H9 (cell line): ENCODE results near the gene RRP12. TPM values are rescaled to one million over a fixed set of nuclear protein-coding genes. Genes with fewer than 3 reads are reported as not detected.

Source experiments
- DNase-seq: peaks from one replicate; pipeline ENCODE4 v3.0.0-alpha.2; 2017
- H2AFZ ChIP-seq: one replicate; pipeline ENCODE4 v1.6.1; 2013; ENCODE audit warnings: mild to moderate bottlenecking, low read length, control low read depth, moderate library complexity
- H2AK5ac ChIP-seq: 2 replicates; pipeline ENCODE4 v1.6.1; 2013; ENCODE audit warnings: low read length, control low read depth, mixed read lengths; ENCODE audit not compliant: insufficient read length
- H2BK120ac ChIP-seq: one replicate; pipeline ENCODE4 v1.6.1; 2013; ENCODE audit warnings: low read depth, mild to moderate bottlenecking, low read length, control low read depth, inconsistent platforms; ENCODE audit not compliant: poor library complexity, severe bottlenecking
- H2BK12ac ChIP-seq: 2 replicates; pipeline ENCODE4 v1.6.1; 2013; ENCODE audit warnings: low read length, control low read depth, mixed read lengths, low read depth; ENCODE audit not compliant: insufficient read length
- H2BK15ac ChIP-seq: 2 replicates; pipeline ENCODE4 v1.6.1; 2013; ENCODE audit warnings: low read depth, low read length, control low read depth
- H2BK20ac ChIP-seq: one replicate; pipeline ENCODE4 v1.6.1; 2013; ENCODE audit warnings: low read depth, mild to moderate bottlenecking, low read length, control low read depth, inconsistent platforms; ENCODE audit not compliant: poor library complexity, severe bottlenecking
- H2BK5ac ChIP-seq: 2 replicates; pipeline ENCODE4 v1.6.1; 2013; ENCODE audit warnings: low read length, control low read depth, mixed read lengths; ENCODE audit not compliant: insufficient read length
- H3K14ac ChIP-seq: 2 replicates; pipeline ENCODE4 v1.6.1; 2013; ENCODE audit warnings: low read length, control low read depth; ENCODE audit not compliant: insufficient read depth
- H3K18ac ChIP-seq: 2 replicates; pipeline ENCODE4 v1.6.1; 2013; ENCODE audit warnings: low read depth, mild to moderate bottlenecking, mixed read lengths, low read length, control low read depth; ENCODE audit not compliant: insufficient read length
- H3K23ac ChIP-seq: 2 replicates; pipeline ENCODE4 v1.6.1; 2013; ENCODE audit warnings: low read length, control low read depth, mixed read lengths, low read depth; ENCODE audit not compliant: insufficient read length
- H3K23me2 ChIP-seq: 2 replicates; pipeline ENCODE4 v1.6.1; 2013; ENCODE audit warnings: low read depth, mild to moderate bottlenecking, mixed read lengths, low read length, control low read depth; ENCODE audit not compliant: insufficient read length, poor library complexity, severe bottlenecking
- H3K27ac ChIP-seq: 2 replicates; pipeline ENCODE4 v1.5.1; 2013; ENCODE audit warnings: low read length, control low read depth, mixed read lengths, low read depth; ENCODE audit not compliant: insufficient read length
- H3K27me3 ChIP-seq: 2 replicates; pipeline ENCODE4 v1.6.1; 2013; ENCODE audit warnings: low read length, control low read depth, inconsistent platforms; ENCODE audit not compliant: insufficient read depth
- H3K4ac ChIP-seq: 2 replicates; pipeline ENCODE4 v1.6.1; 2013; ENCODE audit warnings: low read depth, mild to moderate bottlenecking, control low read depth, inconsistent platforms, low read length, moderate library complexity
- H3K4me1 ChIP-seq: 2 replicates; pipeline ENCODE4 v1.6.1; 2013; ENCODE audit warnings: low read length, control low read depth, inconsistent platforms; ENCODE audit not compliant: insufficient read depth
- H3K4me2 ChIP-seq: 2 replicates; pipeline ENCODE4 v1.6.1; 2013; ENCODE audit warnings: low read length, control low read depth, mixed read lengths; ENCODE audit not compliant: insufficient read length, insufficient read depth
- H3K56ac ChIP-seq: 2 replicates; pipeline ENCODE4 v1.6.1; 2013; ENCODE audit warnings: low read depth, mild to moderate bottlenecking, mixed read lengths, low read length, control low read depth; ENCODE audit not compliant: insufficient read length
- H3K79me1 ChIP-seq: 2 replicates; pipeline ENCODE4 v1.6.1; 2013; ENCODE audit warnings: low read depth, mild to moderate bottlenecking, moderate library complexity, low read length, control low read depth, inconsistent platforms; ENCODE audit not compliant: insufficient read depth, poor library complexity, severe bottlenecking
- H3K79me2 ChIP-seq: 2 replicates; pipeline ENCODE4 v1.6.1; 2013; ENCODE audit warnings: low read length, control low read depth, inconsistent platforms; ENCODE audit not compliant: insufficient read depth
- H3K9ac ChIP-seq: 2 replicates; pipeline ENCODE4 v1.6.1; 2013; ENCODE audit warnings: low read length, control low read depth, mixed read lengths; ENCODE audit not compliant: insufficient read length; ENCODE audit errors: extremely low read depth
- H3K9me3 ChIP-seq: one replicate; pipeline ENCODE4 v1.6.1; 2013; ENCODE audit warnings: low read depth, low read length, inconsistent platforms; ENCODE audit not compliant: control insufficient read depth
- H3T11ph ChIP-seq: one replicate; pipeline ENCODE4 v1.6.1; 2013; ENCODE audit warnings: mild to moderate bottlenecking, low read length, control low read depth, inconsistent platforms
- H4K20me1 ChIP-seq: one replicate; pipeline ENCODE4 v1.6.1; 2013; ENCODE audit not compliant: control insufficient read depth, insufficient read length, insufficient read depth
- H4K5ac ChIP-seq: 2 replicates; pipeline ENCODE4 v1.6.1; 2013; ENCODE audit warnings: low read depth, mild to moderate bottlenecking, mixed read lengths, low read length, control low read depth; ENCODE audit not compliant: insufficient read length
- H4K8ac ChIP-seq: replicated peaks from 2 replicates; pipeline ENCODE4 v1.6.1; 2013; ENCODE audit warnings: low read length, control low read depth, mixed read lengths, low read depth; ENCODE audit not compliant: insufficient read length
- H4K91ac ChIP-seq: 2 replicates; pipeline ENCODE4 v1.6.1; 2013; ENCODE audit warnings: low read depth, mild to moderate bottlenecking, moderate library complexity, mixed read lengths, low read length, control low read depth; ENCODE audit not compliant: insufficient read length
- H3K27ac Mint-ChIP-seq, 3 experiments: 2 replicates in 2 of 3; 3 replicates in 1 of 3; pipeline ENCODE4 v1.8.0; 2020 to 2021; ENCODE audit warnings: mixed read lengths in 3 of 3, mild to moderate bottlenecking in 1 of 3, moderate library complexity in 1 of 3
- H3K27me3 Mint-ChIP-seq: 2 replicates; pipeline ENCODE4 v1.8.0; 2021; ENCODE audit warnings: low read depth, mild to moderate bottlenecking, moderate library complexity, mixed read lengths
- H3K36me3 Mint-ChIP-seq, 3 experiments: 2 replicates in 2 of 3; 3 replicates in 1 of 3; pipeline ENCODE4 v1.8.0; 2020 to 2021; ENCODE audit warnings: low read depth in 3 of 3, mixed read lengths in 3 of 3; ENCODE audit not compliant: insufficient read depth in 1 of 3
- H3K4me1 Mint-ChIP-seq, 2 experiments: 2 replicates each; pipeline ENCODE4 v1.8.0; 2020; ENCODE audit warnings: mixed read lengths in 2 of 2
- H3K4me3 Mint-ChIP-seq, 2 experiments: 2 replicates in 1 of 2; 3 replicates in 1 of 2; pipeline ENCODE4 v1.8.0; 2020 to 2021; ENCODE audit warnings: mild to moderate bottlenecking in 2 of 2, mixed read lengths in 2 of 2, moderate library complexity in 1 of 2
- H3K9me3 Mint-ChIP-seq, 2 experiments: 2 replicates in 1 of 2; 3 replicates in 1 of 2; pipeline ENCODE4 v1.8.0; 2020; ENCODE audit warnings: mild to moderate bottlenecking in 2 of 2, mixed read lengths in 2 of 2, moderate library complexity in 1 of 2
- WGBS: extraction: QIAGEN DNeasy Blood & Tissue Kit; methylation state at CpG from one replicate; pipeline ENCODE4 v1.1.7; 2013; ENCODE audit warnings: missing lambda C conversion rate, low lambda C conversion rate, mixed read lengths; ENCODE audit not compliant: insufficient read length; ENCODE audit errors: extremely low coverage; 5-methylcytosine and 5-hydroxymethylcytosine counted together
- total RNA-seq: library from RNA; stranded (reverse); gene quantifications from 2 replicates; pipeline ENCODE4 v1.2.1, GENCODE V29; 2021
- TF ChIP-seq, protein P1 (sequence below): fragments of 200-600 bp; sonication (generic); conservative IDR thresholded peaks from 3 replicates; pipeline ENCODE4 v1.8.0; 2021; ENCODE audit warnings: antibody characterized with exemption, mild to moderate bottlenecking

RRP12 gene
- total RNA-seq, 1 experiment from 2014 or later: 71.6 TPM

DNA sequence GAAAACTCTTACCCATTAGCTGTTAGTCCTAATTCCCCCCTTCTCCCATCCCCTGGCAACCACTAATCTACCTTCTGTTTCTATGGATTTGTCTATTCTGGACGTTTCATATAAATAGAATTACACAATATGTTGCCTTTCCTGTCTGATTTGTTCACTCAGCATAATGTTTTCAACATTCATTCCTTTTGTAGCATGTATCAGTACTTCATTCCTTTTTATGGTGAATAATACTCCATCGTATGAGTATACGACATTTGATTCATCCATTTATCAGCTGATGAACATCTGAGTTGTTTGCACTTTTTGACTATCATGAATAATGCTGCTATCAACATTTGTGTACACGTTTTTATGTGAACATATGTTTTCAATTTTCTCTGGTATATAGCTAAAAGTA, 86.5 kb downstream of the RRP12 start:
- no peak overlapping the region for H2BK120ac ChIP-seq
- H2BK5ac ChIP-seq: no peak overlapping the region
- no peak overlapping the region for H3K9ac ChIP-seq
- no peaks in the 10 kb centered on the region for H4K20me1 ChIP-seq
- H3K27me3 ChIP-seq: no peaks in the 10 kb centered on the region
- Mint-ChIP-seq H3K9me3 (no peaks in the 10 kb centered on the region; a peak in 1 of 5 replicates), H3K4me1 (peaks cover 9 to 11% of the 10 kb centered on the region in 2 experiments), H3K4me3 (no peak overlapping the region), H3K36me3 (no peaks in the 10 kb centered on the region), H3K27me3 (peaks cover 9% of the 10 kb centered on the region), H3K27ac (no peak overlapping the region)
- no peak overlapping the region for H4K5ac ChIP-seq
- no peak overlapping the region for H2BK20ac ChIP-seq
- TF ChIP-seq, protein P1, sequence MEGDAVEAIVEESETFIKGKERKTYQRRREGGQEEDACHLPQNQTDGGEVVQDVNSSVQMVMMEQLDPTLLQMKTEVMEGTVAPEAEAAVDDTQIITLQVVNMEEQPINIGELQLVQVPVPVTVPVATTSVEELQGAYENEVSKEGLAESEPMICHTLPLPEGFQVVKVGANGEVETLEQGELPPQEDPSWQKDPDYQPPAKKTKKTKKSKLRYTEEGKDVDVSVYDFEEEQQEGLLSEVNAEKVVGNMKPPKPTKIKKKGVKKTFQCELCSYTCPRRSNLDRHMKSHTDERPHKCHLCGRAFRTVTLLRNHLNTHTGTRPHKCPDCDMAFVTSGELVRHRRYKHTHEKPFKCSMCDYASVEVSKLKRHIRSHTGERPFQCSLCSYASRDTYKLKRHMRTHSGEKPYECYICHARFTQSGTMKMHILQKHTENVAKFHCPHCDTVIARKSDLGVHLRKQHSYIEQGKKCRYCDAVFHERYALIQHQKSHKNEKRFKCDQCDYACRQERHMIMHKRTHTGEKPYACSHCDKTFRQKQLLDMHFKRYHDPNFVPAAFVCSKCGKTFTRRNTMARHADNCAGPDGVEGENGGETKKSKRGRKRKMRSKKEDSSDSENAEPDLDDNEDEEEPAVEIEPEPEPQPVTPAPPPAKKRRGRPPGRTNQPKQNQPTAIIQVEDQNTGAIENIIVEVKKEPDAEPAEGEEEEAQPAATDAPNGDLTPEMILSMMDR: no peak
- H3K79me1 ChIP-seq: no peaks in the 10 kb centered on the region
- no peak overlapping the region for H2BK15ac ChIP-seq
- H3K18ac ChIP-seq: no peak overlapping the region
- no peak overlapping the region for H2AFZ ChIP-seq
- no peak overlapping the region for H3K23ac ChIP-seq
- WGBS: no CpG with 5 or more reads among the region's 4 CpGs
- no peak overlapping the region for H4K8ac ChIP-seq
- peaks cover 8% of the 10 kb centered on the region for H3K23me2 ChIP-seq
- H3K14ac ChIP-seq: no peak overlapping the region
- H3K9me3 ChIP-seq: no peaks in the 10 kb centered on the region
- H3K56ac ChIP-seq: no peak overlapping the region
- no peaks in the 10 kb centered on the region for H3K79me2 ChIP-seq
- DNase-seq: no peak
- no peaks in the 10 kb centered on the region for H3K4me1 ChIP-seq
- H2AK5ac ChIP-seq: no peak overlapping the region
- H2BK12ac ChIP-seq: no peak overlapping the region
- no peak overlapping the region for H4K91ac ChIP-seq
- H3K4ac ChIP-seq: no peak overlapping the region
- H3T11ph ChIP-seq: no peak overlapping the region
- no peak overlapping the region for H3K4me2 ChIP-seq
- H3K27ac ChIP-seq: no peak overlapping the region
